IMR-90 (cell line): ENCODE data around the gene SRRM3. TPM values are rescaled to one million over a fixed set of nuclear protein-coding genes. Genes with fewer than 3 reads are reported as not detected.

ENCODE experiments used
- ATAC-seq: fragments of 200-7000 bp; cut with Tn5 transposase; 2 replicates; pipeline ENCODE4 v1.9.1; 2020; ENCODE audit warnings: low read depth, mild to moderate bottlenecking, moderate library complexity
- BruUV-seq: library from RNA; stranded (reverse); fragments of 400-500 nt; replicated peaks from 2 replicates; lab custom pipeline; 2021; lab: Mats Ljungman, UMichigan
- CTCF ChIA-PET: fragments of 300-600 bp; formaldehyde crosslinking; extraction: SDS; loops from one replicate; lab custom pipeline; 2021; ENCODE audit warnings: antibody characterized with exemption; lab: Yijun Ruan, JAX
- POLR2A ChIA-PET: fragments of 300-600 bp; sonication (Branson Sonifier 250); formaldehyde crosslinking; loops from one replicate; lab custom pipeline; 2022; ENCODE audit warnings: antibody characterized with exemption; ENCODE audit not compliant: unreplicated experiment; lab: Charles Lee
- DNase-seq: peaks from one replicate; pipeline ENCODE4 v3.0.0; 2013
- H2AFZ ChIP-seq: replicated peaks from 2 replicates; pipeline ENCODE3; 2013; ENCODE audit warnings: low read length, mild to moderate bottlenecking; ENCODE audit not compliant: poor library complexity
- H2AK5ac ChIP-seq: 2 replicates; pipeline ENCODE4 v1.6.1; 2013; ENCODE audit warnings: low read depth, low read length, inconsistent platforms
- H2AK9ac ChIP-seq: replicated peaks from 2 replicates; pipeline ENCODE3; 2013; ENCODE audit warnings: mild to moderate bottlenecking, low read depth, low read length, moderate library complexity; ENCODE audit not compliant: poor library complexity
- H2BK120ac ChIP-seq: 2 replicates; pipeline ENCODE4 v1.6.1; 2013; ENCODE audit warnings: low read depth, low read length, inconsistent platforms
- H2BK15ac ChIP-seq: 3 replicates; pipeline ENCODE4 v1.6.1; 2013; ENCODE audit warnings: low read depth, low read length, inconsistent platforms
- H2BK20ac ChIP-seq: 2 replicates; pipeline ENCODE4 v1.6.1; 2013; ENCODE audit warnings: low read depth, mild to moderate bottlenecking, inconsistent platforms, low read length, moderate library complexity
- H2BK5ac ChIP-seq: 2 replicates; pipeline ENCODE4 v1.6.1; 2013; ENCODE audit warnings: mild to moderate bottlenecking, low read depth, low read length, inconsistent platforms; ENCODE audit not compliant: poor library complexity, severe bottlenecking
- H3K14ac ChIP-seq: replicated peaks from 2 replicates; pipeline ENCODE4 v1.6.1; 2013; ENCODE audit warnings: low read depth, low read length, inconsistent platforms
- H3K18ac ChIP-seq: 2 replicates; pipeline ENCODE4 v1.6.1; 2013; ENCODE audit warnings: low read depth, low read length, control low read depth
- H3K23ac ChIP-seq: 2 replicates; pipeline ENCODE4 v1.6.1; 2013; ENCODE audit warnings: low read depth, low read length, inconsistent platforms
- H3K27ac ChIP-seq: 2 replicates; pipeline ENCODE4 v1.5.1; 2013; ENCODE audit warnings: mild to moderate bottlenecking, control low read depth, low read length; ENCODE audit not compliant: insufficient read depth
- H3K27me3 ChIP-seq: 2 replicates; pipeline ENCODE4 v1.6.1; 2013; ENCODE audit warnings: low read length; ENCODE audit not compliant: control insufficient read depth, insufficient read depth
- H3K36me3 ChIP-seq: 2 replicates; pipeline ENCODE4 v1.6.1; 2013; ENCODE audit warnings: low read length, mixed read lengths; ENCODE audit not compliant: control insufficient read depth, insufficient read depth
- H3K4ac ChIP-seq: 2 replicates; pipeline ENCODE4 v1.6.1; 2013; ENCODE audit warnings: low read depth, low read length, inconsistent platforms
- H3K4me1 ChIP-seq: 2 replicates; pipeline ENCODE4 v1.6.1; 2013; ENCODE audit warnings: low read length, mixed read lengths; ENCODE audit not compliant: control insufficient read depth, insufficient read depth
- H3K4me2 ChIP-seq: 2 replicates; pipeline ENCODE4 v1.6.1; 2013; ENCODE audit warnings: low read depth, mild to moderate bottlenecking, control low read depth, low read length, moderate library complexity
- H3K4me3 ChIP-seq: 2 replicates; pipeline ENCODE4 v1.5.1; 2013; ENCODE audit warnings: low read depth, mild to moderate bottlenecking, control low read depth, low read length, moderate library complexity; ENCODE audit not compliant: insufficient read depth
- H3K56ac ChIP-seq: 2 replicates; pipeline ENCODE4 v1.6.1; 2013; ENCODE audit warnings: low read length, inconsistent platforms; ENCODE audit not compliant: insufficient read depth; ENCODE audit errors: extremely low read depth
- H3K79me1 ChIP-seq, 2 experiments: 2 replicates each; pipeline ENCODE4 v1.6.1; 2013; ENCODE audit warnings: low read length in 2 of 2, inconsistent platforms in 1 of 2, low read depth in 1 of 2
- H3K9ac ChIP-seq: 2 replicates; pipeline ENCODE4 v1.6.1; 2013; ENCODE audit warnings: low read depth, low read length, control low read depth
- H3K9me1 ChIP-seq: 2 replicates; pipeline ENCODE4 v1.6.1; 2013; ENCODE audit warnings: low read length, inconsistent platforms; ENCODE audit not compliant: insufficient read depth
- H3K9me3 ChIP-seq: 2 replicates; pipeline ENCODE4 v1.6.1; 2013; ENCODE audit warnings: low read length; ENCODE audit not compliant: control insufficient read depth, insufficient read depth
- H4K20me1 ChIP-seq: 2 replicates; pipeline ENCODE4 v1.6.1; 2013; ENCODE audit warnings: low read length, inconsistent platforms; ENCODE audit not compliant: insufficient read depth
- H4K5ac ChIP-seq: 2 replicates; pipeline ENCODE4 v1.6.1; 2013; ENCODE audit warnings: mild to moderate bottlenecking, low read depth, low read length, control low read depth
- H4K8ac ChIP-seq, 2 experiments: 2 replicates each; pipeline ENCODE4 v1.6.1; 2013; ENCODE audit warnings: low read depth in 2 of 2, low read length in 2 of 2, control low read depth in 1 of 2, inconsistent platforms in 1 of 2
- H4K91ac ChIP-seq: 2 replicates; pipeline ENCODE4 v1.6.1; 2013; ENCODE audit warnings: low read depth, low read length, inconsistent platforms; ENCODE audit not compliant: insufficient read depth
- BHLHE40 ChIP-seq: fragments of 150-350 bp; IDR thresholded peaks from 2 replicates; pipeline ENCODE4 v1.6.1; 2016; ENCODE audit warnings: mild to moderate bottlenecking, low read depth, low read length
- CEBPB ChIP-seq: IDR thresholded peaks from 2 replicates; pipeline ENCODE4 v1.6.1; 2012; ENCODE audit warnings: low read depth, low read length, improper control_type of control experiment
- CHD1 ChIP-seq: IDR thresholded peaks from 2 replicates; pipeline ENCODE4 v1.6.1; 2012; ENCODE audit warnings: low read depth, low read length, improper control_type of control experiment
- CTCF ChIP-seq: conservative IDR thresholded peaks from 2 replicates; pipeline ENCODE4 v1.5.1; 2012; ENCODE audit warnings: mild to moderate bottlenecking, low read depth, low read length, improper control_type of control experiment
- FOS ChIP-seq: fragments of 150-350 bp; IDR thresholded peaks from 2 replicates; pipeline ENCODE4 v1.6.1; 2016; ENCODE audit warnings: low read depth, low read length
- MAFK ChIP-seq: IDR thresholded peaks from 2 replicates; pipeline ENCODE4 v1.6.1; 2012; ENCODE audit warnings: low read depth, low read length, improper control_type of control experiment
- MAZ ChIP-seq: IDR thresholded peaks from 2 replicates; pipeline ENCODE4 v1.6.1; 2012; ENCODE audit warnings: low read depth, mild to moderate bottlenecking, low read length, improper control_type of control experiment, moderate library complexity, borderline replicate concordance
- MXI1 ChIP-seq: IDR thresholded peaks from 2 replicates; pipeline ENCODE4 v1.6.1; 2012; ENCODE audit warnings: low read depth, mild to moderate bottlenecking, low read length, moderate library complexity, borderline replicate concordance
- NFE2L2 ChIP-seq: fragments of 150-350 bp; IDR thresholded peaks from 2 replicates; pipeline ENCODE4 v1.6.1; 2016; ENCODE audit warnings: low read depth, mild to moderate bottlenecking, low read length
- POLR2A ChIP-seq: IDR thresholded peaks from 2 replicates; pipeline ENCODE4 v1.6.1; 2012; ENCODE audit warnings: mild to moderate bottlenecking, low read depth, low read length
- RAD21 ChIP-seq: IDR thresholded peaks from 2 replicates; pipeline ENCODE4 v1.6.1; 2012; ENCODE audit warnings: low read length, improper control_type of control experiment
- RCOR1 ChIP-seq: IDR thresholded peaks from 2 replicates; pipeline ENCODE4 v1.6.1; 2012; ENCODE audit warnings: mild to moderate bottlenecking, low read length, improper control_type of control experiment; ENCODE audit not compliant: insufficient replicate concordance
- RFX5 ChIP-seq: IDR thresholded peaks from 2 replicates; pipeline ENCODE4 v1.8.0; 2012; ENCODE audit warnings: low read depth, mild to moderate bottlenecking, low read length, moderate library complexity
- SMC3 ChIP-seq: fragments of 150-350 bp; IDR thresholded peaks from 2 replicates; pipeline ENCODE4 v1.6.1; 2016; ENCODE audit warnings: low read depth, mild to moderate bottlenecking, antibody characterized with exemption, low read length, moderate library complexity
- USF2 ChIP-seq: fragments of 150-350 bp; IDR thresholded peaks from 2 replicates; pipeline ENCODE4 v1.6.1; 2017; ENCODE audit warnings: mild to moderate bottlenecking, antibody characterized with exemption, low read length, low read depth
- WGBS, 2 experiments: methylation state at CpG; one replicate each; pipeline versions ENCODE4 v1.1.5 to v1.1.7; 2013; ENCODE audit warnings: missing lambda C conversion rate in 2 of 2; ENCODE audit not compliant: insufficient read length in 1 of 2; ENCODE audit errors: extremely low coverage in 2 of 2; 5-methylcytosine and 5-hydroxymethylcytosine counted together
- dilution Hi-C: fragments of 300-500 bp; cut with HindIII; formaldehyde crosslinking; loops from one replicate; pipeline ENCODE4 v1.14.3; 2018; ENCODE audit warnings: low sequenced_read_pairs; ENCODE audit not compliant: unreplicated experiment
- in situ Hi-C: fragments of 300-500 bp; cut with MboI; formaldehyde crosslinking; loops from 3 replicates; pipeline ENCODE4 v1.14.3; 2019; ENCODE audit warnings: low sequenced_read_pairs, inconsistent platforms, mixed read lengths
- intact Hi-C: fragments of 100-400 bp; cut with micrococcal nuclease; formaldehyde crosslinking; loops from 2 replicates; pipeline ENCODE4 v1.10.0; 2022
- polyA plus RNA-seq, 3 experiments: library from polyadenylated mRNA; depleted of rRNA; stranded (reverse); fragments of >200 nt; gene quantifications; 2 replicates each; pipeline ENCODE4 v1.2.3, GENCODE V29; 2012; ENCODE audit warnings: low replicate concordance in 1 of 3
- total RNA-seq: library from RNA; depleted of rRNA; stranded (reverse); fragments of >200 nt; gene quantifications from 2 replicates; pipeline ENCODE4 v1.2.3, GENCODE V29; 2012

The SRRM3 gene
- total and polyA plus RNA-seq, 2 of the 4 experiments (the other 2 are of a cell fraction), result 0.18 to 2.5 TPM

DNA sequence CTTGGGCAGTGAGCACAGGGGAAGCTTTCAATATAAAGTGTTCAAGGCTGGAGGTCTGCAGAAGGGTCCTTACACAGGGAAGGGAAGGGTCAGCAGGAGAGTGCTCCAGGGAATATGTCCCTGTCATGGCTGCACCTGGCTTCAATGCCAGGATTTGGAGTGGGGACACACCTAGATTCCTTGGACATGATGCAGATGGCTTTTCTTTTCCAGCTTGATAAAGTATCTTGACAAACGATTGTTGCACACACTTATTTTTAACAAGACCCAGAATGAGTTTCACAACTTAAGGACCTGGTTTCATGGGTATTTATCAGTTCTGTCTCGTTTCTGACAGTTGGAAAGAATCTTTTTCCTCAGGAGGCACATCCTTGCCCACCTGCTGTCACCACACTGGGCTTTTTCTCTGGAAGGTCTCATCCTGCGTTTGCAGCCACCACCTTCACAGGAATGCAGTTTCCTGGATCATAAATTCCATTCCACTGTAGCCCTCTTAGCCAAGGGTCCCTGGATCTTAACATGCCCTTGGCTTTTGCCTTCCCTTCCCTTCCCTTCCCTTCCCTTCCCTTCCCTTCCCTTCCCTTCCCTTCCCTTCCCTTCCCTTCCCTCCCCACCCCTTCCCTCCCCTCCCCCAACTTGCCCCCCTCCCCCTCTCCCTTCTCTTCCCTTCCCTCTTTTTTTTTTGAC is 21.7 kb downstream of the SRRM3 start:
- Histone ChIP-seq H3K18ac (no peak overlapping the region), H2BK20ac (no peak overlapping the region), H3K36me3 (no peaks in the 10 kb centered on the region), H4K8ac (no peak overlapping the region), H3K4me2 (no peak overlapping the region), H2AFZ (no peak overlapping the region), H3K14ac (no peak overlapping the region), H3K9me1 (no peaks in the 10 kb centered on the region), H4K20me1 (no peaks in the 10 kb centered on the region), H3K27me3 (peaks cover 12% of the 10 kb centered on the region), H4K91ac (no peak overlapping the region), H3K9ac (no peak overlapping the region), H3K4me1 (peaks cover 2% of the 10 kb centered on the region; the same call in 1 of the 2 replicates), H3K4ac (no peak overlapping the region), H4K5ac (no peak overlapping the region), H2BK15ac (no peak overlapping the region), H2BK5ac (no peak overlapping the region), H3K27ac (no peak overlapping the region), H3K56ac (no peak overlapping the region), H3K9me3 (no peaks in the 10 kb centered on the region), H3K23ac (no peak overlapping the region), H3K79me1 (no peaks in the 10 kb centered on the region), H2AK5ac (no peak overlapping the region), H2AK9ac (no peak overlapping the region), H2BK120ac (no peak overlapping the region), H3K4me3 (no peak overlapping the region)
- BruUV-seq, result no TSS peak
- TF ChIP-seq CEBPB, result no peak
- TF ChIP-seq CHD1, result no peak
- no peak for TF ChIP-seq FOS
- TF ChIP-seq BHLHE40, result no peak
- TF ChIP-seq MXI1, result no peak
- TF ChIP-seq RAD21, result no peak
- TF ChIP-seq RFX5, result no peak
- TF ChIP-seq SMC3, result no peak
- no peak for TF ChIP-seq CTCF
- no peak for TF ChIP-seq POLR2A
- no peak for TF ChIP-seq MAFK
- no peak for TF ChIP-seq RCOR1
- TF ChIP-seq MAZ, result no peak
- no peak for TF ChIP-seq USF2
- TF ChIP-seq NFE2L2, result no peak
- WGBS, 2 experiments, result 0% methylated on average over 2 of the region's 3 CpGs; no CpG with 5 or more reads in 1 of the 2 experiments
- DNase-seq (no peak), ATAC-seq (no peak)
- in situ Hi-C loops (no loop called here), dilution Hi-C loops (no loop called here), intact Hi-C loops (no loop called here)
- ChIA-PET POLR2A (no interaction called here), CTCF (no interaction called here)
